IPS-18c (cell line): ENCODE measurements around the gene CTBP2.

ENCODE experiments used
- H3K4me3 ChIP-seq: 2 replicates; pipeline ENCODE4 v1.7.0; 2013; ENCODE audit warnings: low read depth, mild to moderate bottlenecking, low read length, moderate library complexity; ENCODE audit not compliant: insufficient read depth
- H3K9me3 ChIP-seq: one replicate; pipeline ENCODE4 v1.6.1; 2013; ENCODE audit warnings: mild to moderate bottlenecking, low read length, moderate library complexity; ENCODE audit not compliant: control insufficient read depth, insufficient read depth

The CTBP2 gene

DNA sequence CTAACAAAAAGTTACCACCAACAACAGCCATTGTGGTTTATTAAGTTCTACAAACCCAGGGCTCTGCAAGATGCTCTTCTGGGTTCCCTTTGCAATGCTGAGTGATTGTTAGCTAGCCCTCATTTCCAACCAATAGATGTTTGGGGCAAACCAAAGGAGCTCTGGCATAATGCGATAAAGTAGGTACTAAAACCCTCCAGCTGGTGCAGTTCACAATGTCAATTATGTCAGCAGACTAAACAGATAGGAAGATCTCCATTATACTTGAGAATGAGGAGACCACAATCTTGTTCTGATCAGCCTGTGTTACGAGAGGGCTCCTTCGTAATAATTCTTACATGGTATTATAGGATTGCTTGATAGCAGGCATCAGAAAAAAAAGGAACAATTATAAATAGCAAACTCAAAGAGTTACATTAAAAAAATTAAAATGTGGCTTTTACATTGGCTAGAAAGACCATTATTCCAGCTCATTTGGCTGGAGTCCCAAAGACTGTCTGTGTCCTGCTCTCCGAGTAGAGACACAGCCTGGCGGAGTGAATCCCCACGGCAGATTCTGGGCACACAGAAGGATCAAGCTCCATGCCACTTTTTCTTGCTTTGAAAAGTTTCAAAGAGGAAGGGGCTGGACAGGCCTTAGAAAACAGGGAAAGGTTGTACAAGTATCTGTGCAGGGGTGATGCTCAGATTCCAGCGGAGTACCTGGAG, 124.6 kb downstream of the CTBP2 start:
- Histone ChIP-seq H3K9me3 (no peaks in the 10 kb centered on the region), H3K4me3 (no peak overlapping the region)

DNA sequence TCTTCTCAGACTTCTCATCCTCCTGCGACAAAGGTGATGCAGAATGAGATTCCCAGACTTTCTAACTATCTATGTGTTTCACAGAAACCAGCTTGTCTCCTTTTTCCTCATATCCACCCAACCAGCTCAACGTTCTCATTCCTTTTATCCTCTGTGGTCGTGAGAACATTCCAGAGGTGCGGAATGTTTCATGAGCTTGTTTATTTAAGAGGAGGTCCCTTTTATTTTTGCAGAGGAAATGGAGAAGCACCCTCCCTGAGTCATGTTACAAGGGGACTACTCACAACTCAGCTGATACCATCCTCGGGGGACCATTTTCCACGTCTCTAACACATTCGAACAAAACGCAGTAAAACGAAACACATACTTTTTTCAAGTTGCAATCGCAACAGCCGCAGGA, 125.2 kb downstream of the CTBP2 start:
- no peaks in the 10 kb centered on the region for H3K9me3 ChIP-seq
- no peak overlapping the region for H3K4me3 ChIP-seq

DNA sequence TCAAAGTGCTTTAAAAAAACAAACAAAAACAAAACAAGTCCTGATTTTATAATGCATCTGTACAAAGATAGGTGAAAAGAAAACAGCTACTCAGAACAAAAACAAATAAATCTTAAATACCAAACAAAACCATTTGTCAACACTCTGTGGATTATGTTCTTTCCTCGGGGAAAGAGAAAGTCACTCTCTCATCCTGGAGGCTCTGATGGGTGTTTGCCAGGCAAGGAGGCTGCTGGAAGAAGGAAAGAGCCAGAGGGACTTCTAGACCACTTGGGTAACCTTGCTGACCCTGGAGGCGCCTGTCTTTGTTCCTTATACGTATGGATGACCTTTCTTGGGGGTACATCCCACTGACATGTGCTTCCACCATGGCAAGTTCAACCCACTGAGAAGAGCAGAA, 125.7 kb downstream of the CTBP2 start:
- H3K4me3 ChIP-seq = no peak overlapping the region
- H3K9me3 ChIP-seq = no peaks in the 10 kb centered on the region

DNA sequence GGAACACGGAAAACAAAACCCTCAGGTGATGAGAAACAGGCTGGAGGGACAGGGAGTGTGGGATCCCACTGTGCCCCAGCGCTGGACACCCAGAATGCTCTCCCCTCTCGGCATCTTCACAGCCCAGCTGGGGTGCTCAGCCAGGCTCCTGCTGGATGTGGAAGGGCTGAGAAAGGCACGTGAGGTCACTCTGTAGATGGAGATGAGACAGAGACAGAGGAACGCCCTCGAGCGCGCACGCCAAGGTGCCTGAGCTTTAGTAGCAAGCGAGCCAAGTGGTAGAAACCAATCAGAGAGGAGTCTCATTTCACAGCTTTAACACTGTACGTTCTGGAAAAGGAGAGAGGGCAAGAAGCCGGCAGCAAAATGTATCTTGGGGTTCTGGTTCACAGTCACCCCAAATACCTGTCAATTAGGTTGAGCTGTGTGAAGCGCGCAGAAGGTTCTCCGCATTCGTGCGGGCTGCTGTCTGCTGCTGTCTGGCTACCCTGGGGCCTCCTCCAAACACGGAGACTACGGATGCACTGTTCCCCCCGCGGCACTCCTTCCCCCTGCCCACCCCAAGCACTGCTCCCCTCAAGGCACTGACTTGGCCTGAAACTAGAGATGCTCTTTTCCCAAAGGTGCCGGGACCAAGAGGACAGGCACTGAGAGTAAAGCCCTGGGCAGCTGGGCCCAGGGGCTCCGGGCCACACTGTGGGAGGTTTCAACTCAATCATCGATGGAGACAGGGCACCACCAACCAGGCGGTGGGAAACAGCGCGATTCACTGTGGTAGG, 127.0 kb downstream of the CTBP2 start:
- Histone ChIP-seq H3K9me3 (no peaks in the 10 kb centered on the region), H3K4me3 (no peak overlapping the region)

DNA sequence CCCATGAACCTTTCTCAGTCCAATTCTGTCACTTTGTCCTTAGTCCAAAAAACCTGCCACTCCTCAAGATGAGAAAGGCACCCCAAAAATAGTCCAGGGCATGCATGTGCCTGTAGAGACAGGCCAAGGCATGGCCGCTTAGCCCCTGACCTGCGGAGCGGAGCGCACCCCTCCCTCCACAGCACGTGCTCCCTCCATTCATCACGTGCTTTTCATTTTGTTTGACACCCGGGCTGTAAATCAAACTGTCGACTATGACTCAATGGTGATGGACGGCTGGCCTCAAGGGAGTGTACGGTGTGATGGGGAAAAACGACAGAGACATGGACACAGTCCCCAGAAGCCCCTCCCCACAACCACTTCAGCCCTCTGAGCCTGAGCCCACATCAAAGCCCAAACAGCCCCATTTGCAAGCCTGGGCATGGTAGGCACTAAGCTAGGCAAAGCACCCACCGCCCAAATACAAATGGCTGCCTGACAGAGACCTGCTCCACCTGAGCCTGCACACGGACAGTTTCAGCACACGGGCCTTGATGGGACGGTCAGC, 127.8 kb downstream of the CTBP2 start:
- H3K4me3 ChIP-seq = no peak overlapping the region
- H3K9me3 ChIP-seq = no peaks in the 10 kb centered on the region

DNA sequence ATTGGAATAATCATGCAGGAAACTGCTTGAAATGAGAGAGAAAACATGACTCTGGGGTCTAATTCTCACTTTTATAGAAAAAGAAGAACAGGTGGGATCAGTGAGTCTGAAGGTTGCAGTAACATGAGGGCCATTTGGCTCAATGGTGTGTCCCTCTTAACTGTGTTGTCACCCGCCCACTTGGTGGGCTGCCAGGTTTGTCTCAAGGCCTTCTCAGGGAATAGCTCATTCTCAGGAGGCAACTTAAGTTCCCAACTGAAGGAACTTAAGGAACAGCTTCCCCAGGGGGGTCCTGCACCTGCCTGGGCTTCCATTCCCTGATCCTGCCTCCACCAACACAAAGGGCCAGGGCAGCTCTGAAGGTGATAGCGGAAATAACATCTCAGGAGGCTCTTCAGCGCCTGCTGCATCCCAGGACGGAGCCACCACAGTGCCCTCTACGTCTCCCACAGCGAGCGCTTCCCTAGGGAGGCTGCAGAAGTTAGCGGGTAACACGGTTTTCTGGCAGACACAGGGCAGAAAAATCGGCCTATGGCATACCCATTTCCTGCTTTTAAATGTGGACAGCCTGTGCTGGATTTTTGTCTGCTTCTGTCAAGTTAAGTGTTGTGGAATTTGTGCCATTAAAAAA, 129.7 kb downstream of the CTBP2 start:
- Histone ChIP-seq H3K4me3 (no peak overlapping the region), H3K9me3 (no peaks in the 10 kb centered on the region)

DNA sequence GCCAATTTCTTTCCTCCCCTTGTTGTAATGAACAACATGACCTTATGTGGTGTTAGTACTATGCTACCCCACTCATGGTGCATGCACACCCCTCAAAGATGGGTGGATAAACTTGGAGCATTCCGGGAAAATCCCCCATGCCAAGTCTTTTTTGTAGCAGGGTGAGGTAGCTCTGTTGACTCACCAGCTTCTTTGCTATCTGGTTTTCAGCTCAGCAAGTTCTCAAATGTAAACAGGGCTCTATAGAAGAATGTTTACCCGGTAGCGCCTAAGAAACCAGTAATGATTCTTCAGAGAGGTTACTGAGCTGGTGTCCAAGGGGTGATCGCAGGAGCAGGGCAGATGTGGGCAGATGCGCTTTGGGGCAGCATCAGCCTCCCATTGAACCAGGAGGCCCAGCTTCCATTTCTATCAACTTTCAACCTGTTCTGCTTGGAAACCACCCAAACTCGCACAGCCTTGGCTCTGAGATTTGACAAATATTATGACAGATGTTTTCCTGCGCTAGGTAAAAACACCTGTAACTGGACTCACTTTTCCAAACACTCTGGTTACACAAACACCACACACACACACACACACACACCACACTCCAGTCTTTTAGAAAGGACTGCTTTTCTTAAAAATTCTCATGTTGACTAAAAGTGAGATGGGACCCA, 130.7 kb downstream of the CTBP2 start:
- H3K9me3 ChIP-seq = no peaks in the 10 kb centered on the region
- H3K4me3 ChIP-seq = no peak overlapping the region

DNA sequence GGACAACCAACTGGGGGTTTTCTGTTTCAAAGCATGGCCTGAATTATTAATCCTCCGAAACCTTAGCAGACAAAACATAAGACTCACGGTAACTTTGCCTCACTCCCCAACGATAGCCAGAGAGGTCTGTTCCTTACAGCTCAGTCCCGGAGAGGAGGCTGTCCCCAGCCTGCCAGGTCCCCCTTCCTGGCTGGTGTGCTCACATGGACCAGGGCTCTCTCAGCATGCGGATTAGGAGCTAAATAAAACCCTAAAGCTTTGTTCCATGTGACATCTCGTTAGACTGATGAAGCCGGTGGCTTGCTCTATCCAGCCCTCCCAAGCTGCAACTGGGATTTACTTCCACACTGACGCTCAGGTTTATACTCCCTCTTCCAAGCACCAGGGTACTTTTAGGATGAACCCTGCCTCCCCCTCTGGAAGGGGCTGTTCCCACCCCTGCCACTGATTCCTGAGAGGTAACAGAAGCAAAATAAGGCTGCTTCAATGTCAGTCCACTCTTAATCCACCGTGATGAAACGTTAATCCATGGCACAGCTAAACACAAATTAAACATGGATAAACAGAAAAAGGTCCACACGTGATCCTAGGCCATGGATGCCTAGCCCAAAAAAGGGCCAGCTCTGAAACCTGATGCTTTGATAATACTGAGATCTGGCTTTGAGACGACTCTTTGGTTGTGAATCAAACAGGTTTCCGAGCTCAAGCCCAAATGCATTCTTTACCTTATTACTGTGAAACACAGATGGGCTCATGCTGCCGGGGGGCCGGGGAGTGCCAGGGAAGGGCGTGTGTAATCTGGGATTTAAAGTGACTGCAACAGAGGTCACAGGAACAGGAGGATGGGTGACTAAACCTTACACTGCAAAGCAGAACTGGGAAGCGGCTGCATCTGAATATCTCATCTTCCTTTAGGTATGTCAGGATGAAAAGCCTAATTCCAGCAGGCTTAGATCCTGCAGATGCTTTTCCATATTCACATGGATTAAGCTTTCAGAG, 132.2 kb downstream of the CTBP2 start:
- H3K9me3 ChIP-seq = no peaks in the 10 kb centered on the region
- no peak overlapping the region for H3K4me3 ChIP-seq

DNA sequence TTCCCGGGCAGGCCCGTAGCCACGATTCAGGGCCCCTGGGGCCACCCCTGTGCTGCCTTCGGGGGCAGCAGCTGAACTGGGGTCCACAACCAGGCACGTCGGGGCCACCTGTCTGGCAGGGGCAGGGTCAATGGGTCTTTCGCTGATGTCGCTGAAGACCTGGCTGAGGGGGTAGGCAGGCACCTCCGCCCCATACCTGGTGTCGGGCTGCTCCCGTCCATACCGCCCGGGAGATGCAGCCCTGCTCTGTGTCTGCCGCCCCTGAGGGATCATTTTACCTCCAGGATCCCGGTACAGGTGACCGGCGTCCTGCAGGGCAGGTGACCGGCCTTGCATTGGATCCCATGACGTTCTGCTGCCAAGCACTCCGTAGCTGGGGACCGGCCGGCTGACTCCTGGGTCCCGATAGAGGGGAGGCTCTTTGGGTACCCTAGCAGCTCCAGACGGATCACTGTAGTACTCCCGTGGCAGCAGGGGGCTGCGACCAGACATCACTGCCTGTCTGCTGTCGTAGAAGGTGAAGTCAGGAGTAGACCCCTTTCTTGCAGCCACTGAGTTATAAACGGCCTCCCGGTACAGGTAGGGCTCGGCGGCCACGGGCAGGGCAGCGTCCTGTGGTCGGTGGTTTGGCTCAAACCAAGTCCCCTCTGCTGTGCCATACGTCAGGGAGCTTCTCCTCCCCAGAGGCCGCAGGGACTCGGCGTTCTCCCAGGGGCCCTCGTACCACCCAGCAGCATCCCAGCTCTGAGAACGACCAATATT, 133.2 kb downstream of the CTBP2 start:
- Histone ChIP-seq H3K4me3 (no peak overlapping the region), H3K9me3 (no peaks in the 10 kb centered on the region)

DNA sequence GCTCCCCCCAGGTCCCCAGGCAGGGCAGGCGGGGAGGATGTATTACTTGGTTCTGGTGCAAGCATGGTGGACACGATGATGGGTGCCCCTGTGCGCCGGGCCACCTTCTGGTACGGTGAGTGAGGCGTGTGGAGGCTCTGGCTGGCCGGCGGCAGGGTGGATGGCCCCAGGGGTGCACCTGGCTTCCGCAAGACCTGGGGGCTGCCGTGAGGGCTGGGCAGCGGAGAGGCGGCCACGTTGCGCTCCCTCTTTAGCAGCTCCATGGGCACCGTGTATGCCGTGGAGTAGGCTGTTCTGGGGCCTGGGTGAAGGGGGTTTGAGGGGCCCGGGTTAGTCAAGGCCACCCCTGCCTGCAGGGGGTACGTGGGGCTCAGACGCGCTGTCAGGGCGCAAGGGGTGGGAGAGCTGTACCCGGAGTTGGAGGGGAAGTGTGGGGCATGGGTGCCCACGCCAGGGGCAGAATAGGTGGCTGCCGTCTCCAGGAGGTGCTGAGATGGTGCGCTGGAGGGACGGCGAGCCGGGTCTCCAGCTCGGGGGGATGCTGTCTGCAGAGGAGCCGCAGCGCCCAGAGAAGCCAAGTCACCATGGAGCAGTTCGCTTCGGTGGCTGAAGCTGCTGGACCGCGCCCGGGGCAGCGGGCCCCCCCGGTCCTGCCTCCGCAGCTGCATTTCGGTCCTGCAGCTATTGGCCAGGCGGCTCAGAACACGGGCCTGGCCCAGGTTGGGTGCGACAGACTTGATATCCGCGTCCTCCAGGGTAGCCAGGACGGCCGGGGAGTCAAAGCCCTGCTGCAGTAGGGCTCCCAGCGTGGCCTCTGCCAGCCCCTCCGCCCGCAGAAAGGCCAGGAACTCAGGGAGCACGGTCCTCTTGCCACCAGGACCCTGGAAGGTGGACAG, 134.1 kb downstream of the CTBP2 start:
- Histone ChIP-seq H3K4me3 (no peak overlapping the region; the same call in 1 of the 2 replicates), H3K9me3 (peaks cover 2% of the 10 kb centered on the region)

DNA sequence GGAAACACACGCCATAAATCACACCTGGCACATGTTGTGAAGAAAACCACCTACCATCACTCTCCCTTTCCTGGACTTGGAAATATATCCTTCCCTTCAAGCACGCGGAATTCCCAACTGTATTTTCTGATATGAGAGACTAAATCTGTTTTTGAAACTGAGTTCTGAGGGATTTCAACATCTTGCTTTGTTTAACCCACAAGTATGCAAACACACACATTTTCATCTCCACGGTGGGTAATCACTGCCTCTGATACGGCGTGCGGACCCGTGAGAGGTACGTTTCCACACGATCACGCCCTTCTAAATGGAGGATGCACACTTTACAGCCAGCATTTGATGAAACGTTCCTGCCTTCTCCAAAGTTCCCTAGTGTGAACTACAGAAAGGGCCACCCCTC, 135.0 kb downstream of the CTBP2 start:
- no peak overlapping the region for H3K4me3 ChIP-seq
- peaks cover 3% of the 10 kb centered on the region for H3K9me3 ChIP-seq

DNA sequence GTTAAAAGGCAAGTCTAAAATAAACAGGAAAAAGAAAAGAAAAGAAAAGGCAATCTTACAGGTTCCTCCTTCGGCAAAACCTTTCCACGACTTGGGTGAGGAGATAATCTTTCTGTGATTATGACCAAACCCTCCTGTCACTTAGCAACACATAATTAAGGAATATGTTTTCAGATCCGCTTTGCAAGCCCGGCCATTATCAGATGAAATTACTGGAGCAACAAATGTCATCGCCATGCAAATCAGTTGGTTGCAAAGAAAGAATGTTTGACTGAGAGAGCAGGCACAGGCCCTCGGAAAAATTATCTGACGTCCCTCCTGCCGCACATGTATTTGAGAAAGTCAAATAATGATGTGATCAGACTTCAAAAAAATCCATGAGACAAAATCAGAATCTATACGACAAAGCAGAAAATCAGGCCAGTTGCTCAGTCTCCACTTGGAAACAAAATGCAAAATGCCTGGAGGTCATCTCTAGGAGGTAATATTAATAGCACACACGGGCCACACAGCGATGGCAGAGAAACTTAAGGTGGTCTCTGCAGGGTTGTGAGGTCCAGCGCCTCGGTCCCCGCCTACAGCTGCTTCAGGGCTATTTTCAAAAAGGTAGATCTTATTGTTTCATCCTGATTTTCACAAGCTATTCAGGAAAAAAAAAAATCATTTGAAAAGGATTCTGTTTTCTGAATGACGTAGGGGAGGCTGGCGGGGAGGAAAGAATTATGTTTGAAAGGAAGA, 135.7 kb downstream of the CTBP2 start:
- Histone ChIP-seq H3K9me3 (peaks cover 7% of the 10 kb centered on the region), H3K4me3 (no peak overlapping the region)

DNA sequence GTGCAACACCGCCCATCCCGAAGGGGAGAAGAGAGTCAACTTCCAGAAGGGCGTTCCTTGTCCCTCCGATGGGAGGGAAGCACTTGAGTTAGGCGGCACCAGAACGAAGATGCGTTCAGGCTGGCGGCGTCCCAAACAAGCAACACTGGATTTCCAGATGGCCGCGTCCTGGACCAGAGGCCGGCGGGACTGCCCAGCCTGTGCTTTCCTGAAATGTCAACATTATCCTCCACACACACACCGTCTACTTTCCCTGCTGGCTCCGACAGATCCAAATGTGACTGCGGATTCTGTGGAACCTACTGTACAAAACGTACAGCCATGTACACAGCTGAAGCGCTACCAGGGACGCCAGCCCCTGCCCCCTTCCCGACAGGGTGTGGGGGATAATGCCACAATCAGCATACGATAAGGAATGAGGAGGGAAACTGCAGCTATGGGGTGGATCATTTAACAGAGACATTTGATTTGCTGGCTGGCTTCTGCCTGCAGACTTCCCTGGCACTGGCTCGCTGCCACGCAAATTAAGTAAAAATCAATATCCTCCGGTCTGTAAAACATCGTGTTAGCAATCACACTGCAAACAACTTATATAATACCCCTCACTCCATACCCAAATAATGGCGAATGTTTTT, 136.4 kb downstream of the CTBP2 start:
- H3K9me3 ChIP-seq = peaks cover 8% of the 10 kb centered on the region
- H3K4me3 ChIP-seq = no peak overlapping the region

DNA sequence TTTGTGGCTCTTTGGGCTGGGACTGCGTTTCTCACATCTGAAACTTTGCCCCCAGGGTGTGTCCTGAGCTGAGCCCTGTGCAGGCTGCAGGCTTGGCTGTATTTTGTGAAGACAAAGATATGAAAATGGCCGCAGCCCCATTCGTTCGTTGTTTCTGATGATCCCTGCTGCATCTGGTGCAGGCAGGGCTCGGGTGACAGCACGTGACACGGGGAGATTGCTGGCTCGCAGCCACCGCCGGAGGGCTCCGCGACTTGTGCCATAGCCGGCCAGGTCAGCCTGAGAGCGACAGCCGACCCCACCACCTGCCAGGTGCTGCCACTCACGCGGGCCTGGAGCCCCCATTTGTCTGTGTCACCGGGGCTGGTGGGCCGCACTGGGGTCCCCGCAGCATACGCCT, 137.1 kb downstream of the CTBP2 start:
- no peak overlapping the region for H3K4me3 ChIP-seq

More for the DNA sequence above, 137.1 kb downstream of the CTBP2 start:
- peaks cover 8% of the 10 kb centered on the region for H3K9me3 ChIP-seq
